ENCODE data around the gene CCNY.

Gene CCNY

DNA sequence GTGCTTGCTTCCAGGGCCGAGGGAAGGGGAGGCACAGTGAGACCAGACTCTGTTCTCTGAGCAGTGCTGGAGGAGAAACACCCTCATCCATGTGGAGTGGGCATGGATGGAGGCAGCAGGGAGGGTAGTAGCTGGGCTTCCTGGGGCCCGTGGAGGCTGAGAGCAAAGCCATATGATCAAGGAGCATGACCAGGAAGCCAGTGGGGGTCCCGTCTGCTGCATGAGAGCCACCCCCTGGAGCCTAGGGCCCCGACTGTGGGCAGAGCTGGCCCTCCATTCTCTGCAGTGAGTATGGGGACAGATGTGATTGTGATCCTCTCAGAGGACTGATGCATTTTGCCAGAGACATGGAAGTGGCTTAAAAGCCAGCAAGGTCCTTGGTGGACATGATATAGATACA is 61.6 kb downstream of the CCNY start:
- no peak for TF ChIP-seq EZH2phosphoT487 (IDR thresholded peaks at IDR 0.05; ENCODE audit: borderline replicate concordance)
- TF ChIP-seq, protein P1, sequence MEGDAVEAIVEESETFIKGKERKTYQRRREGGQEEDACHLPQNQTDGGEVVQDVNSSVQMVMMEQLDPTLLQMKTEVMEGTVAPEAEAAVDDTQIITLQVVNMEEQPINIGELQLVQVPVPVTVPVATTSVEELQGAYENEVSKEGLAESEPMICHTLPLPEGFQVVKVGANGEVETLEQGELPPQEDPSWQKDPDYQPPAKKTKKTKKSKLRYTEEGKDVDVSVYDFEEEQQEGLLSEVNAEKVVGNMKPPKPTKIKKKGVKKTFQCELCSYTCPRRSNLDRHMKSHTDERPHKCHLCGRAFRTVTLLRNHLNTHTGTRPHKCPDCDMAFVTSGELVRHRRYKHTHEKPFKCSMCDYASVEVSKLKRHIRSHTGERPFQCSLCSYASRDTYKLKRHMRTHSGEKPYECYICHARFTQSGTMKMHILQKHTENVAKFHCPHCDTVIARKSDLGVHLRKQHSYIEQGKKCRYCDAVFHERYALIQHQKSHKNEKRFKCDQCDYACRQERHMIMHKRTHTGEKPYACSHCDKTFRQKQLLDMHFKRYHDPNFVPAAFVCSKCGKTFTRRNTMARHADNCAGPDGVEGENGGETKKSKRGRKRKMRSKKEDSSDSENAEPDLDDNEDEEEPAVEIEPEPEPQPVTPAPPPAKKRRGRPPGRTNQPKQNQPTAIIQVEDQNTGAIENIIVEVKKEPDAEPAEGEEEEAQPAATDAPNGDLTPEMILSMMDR (conservative IDR thresholded peaks at IDR 0.05; ENCODE audit: low read length): no peak
- H3K9me3 ChIP-seq (ENCODE audit: insufficient read depth, low read depth, low read length): no peaks in the 10 kb centered on the region
- peaks cover 31% of the 10 kb centered on the region for H4K20me1 ChIP-seq (ENCODE audit: insufficient read depth, low read length, poor library complexity, severe bottlenecking)
- no peaks in the 10 kb centered on the region for H3F3A ChIP-seq (ENCODE audit: low read depth)
- H3K4me1 ChIP-seq (ENCODE audit: insufficient read depth, low read length, poor library complexity, severe bottlenecking): peaks cover 20% of the 10 kb centered on the region
- no peak overlapping the region for H3K9ac ChIP-seq (ENCODE audit: low read depth, low read length, poor library complexity, severe bottlenecking)
- H3K9me2 ChIP-seq (replicated peaks; ENCODE audit: low read depth, low read length): no peaks in the 10 kb centered on the region
- peaks cover 98% of the 10 kb centered on the region for H3K79me2 ChIP-seq (ENCODE audit: insufficient read depth, low read length)
- no peak overlapping the region for H2AFZ ChIP-seq (ENCODE audit: low read length)
- H3K4me3 ChIP-seq (ENCODE audit: low read length, poor library complexity, severe bottlenecking): no peak overlapping the region
- no peak overlapping the region for H3K4me2 ChIP-seq (ENCODE audit: low read depth, low read length, poor library complexity, severe bottlenecking)
- H3K27me3 ChIP-seq (ENCODE audit: insufficient read depth, low read length, poor library complexity, severe bottlenecking): no peaks in the 10 kb centered on the region
- H3K36me3 ChIP-seq (ENCODE audit: insufficient read depth, low read length): no peaks in the 10 kb centered on the region

DNA sequence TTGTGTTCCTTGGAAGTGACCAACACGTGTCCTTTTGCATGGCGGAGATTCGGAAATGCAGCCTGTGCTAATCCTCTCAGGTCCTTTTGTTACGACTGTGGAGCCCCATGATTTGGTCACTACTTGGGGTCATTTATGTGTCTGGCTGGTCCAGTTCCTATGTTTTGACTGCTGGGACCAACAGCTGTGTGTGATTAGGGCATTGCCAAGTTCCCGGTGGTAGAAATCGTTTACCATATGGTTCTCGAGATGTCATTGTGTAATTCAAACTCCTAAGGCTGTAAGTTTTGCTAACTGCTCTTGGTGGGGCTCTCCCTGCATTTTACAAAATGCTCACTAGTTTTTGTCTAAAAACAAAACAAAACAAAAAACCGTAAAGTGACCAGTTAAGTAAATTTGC is 62.0 kb downstream of the CCNY start:
- Histone ChIP-seq H3K4me1 (ENCODE audit: insufficient read depth, low read length, poor library complexity, severe bottlenecking) (peaks cover 20% of the 10 kb centered on the region), H3K79me2 (ENCODE audit: insufficient read depth, low read length) (peaks cover 98% of the 10 kb centered on the region)

DNA sequence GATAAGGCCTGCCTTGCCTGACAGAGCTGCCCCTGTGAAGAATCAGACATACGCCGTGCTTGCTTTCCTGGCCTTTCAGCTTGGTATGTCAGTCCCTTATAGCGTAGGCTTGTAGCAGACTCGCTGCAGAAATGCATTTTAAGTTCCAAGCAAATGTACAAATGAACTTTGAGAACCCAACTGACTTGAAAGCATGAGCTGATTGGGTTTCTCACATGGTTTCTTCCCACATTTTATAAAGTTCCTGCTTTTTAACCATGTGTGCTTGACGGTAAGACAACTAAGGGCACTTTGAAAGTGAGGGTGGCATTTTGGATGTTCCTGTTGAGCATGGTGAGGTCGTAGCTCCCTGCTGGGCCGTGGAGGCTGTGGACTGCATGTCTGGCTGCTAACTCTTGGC is 62.6 kb downstream of the CCNY start:
- no peaks in the 10 kb centered on the region for H3F3A ChIP-seq (ENCODE audit: low read depth)
- peaks cover 98% of the 10 kb centered on the region for H3K79me2 ChIP-seq (ENCODE audit: insufficient read depth, low read length)
- H3K9me3 ChIP-seq (ENCODE audit: insufficient read depth, low read depth, low read length): no peaks in the 10 kb centered on the region
- H3K4me2 ChIP-seq (ENCODE audit: low read depth, low read length, poor library complexity, severe bottlenecking): no peak overlapping the region
- peaks cover 20% of the 10 kb centered on the region for H3K4me1 ChIP-seq (ENCODE audit: insufficient read depth, low read length, poor library complexity, severe bottlenecking)
- no peaks in the 10 kb centered on the region for H3K27me3 ChIP-seq (ENCODE audit: insufficient read depth, low read length, poor library complexity, severe bottlenecking)
- no peaks in the 10 kb centered on the region for H3K9me2 ChIP-seq (replicated peaks; ENCODE audit: low read depth, low read length)
- no peak overlapping the region for H3K4me3 ChIP-seq (ENCODE audit: low read length, poor library complexity, severe bottlenecking)
- H4K20me1 ChIP-seq (ENCODE audit: insufficient read depth, low read length, poor library complexity, severe bottlenecking): peaks cover 27% of the 10 kb centered on the region
- no peak overlapping the region for H2AFZ ChIP-seq (ENCODE audit: low read length)
- H3K36me3 ChIP-seq (ENCODE audit: insufficient read depth, low read length): no peaks in the 10 kb centered on the region
- H3K9ac ChIP-seq (ENCODE audit: low read depth, low read length, poor library complexity, severe bottlenecking): no peak overlapping the region
- TF ChIP-seq, protein P1 (conservative IDR thresholded peaks at IDR 0.05; ENCODE audit: low read length): no peak
- no peak for TF ChIP-seq EZH2phosphoT487 (IDR thresholded peaks at IDR 0.05; ENCODE audit: borderline replicate concordance)

More for the DNA sequence above, 62.0 kb downstream of the CCNY start:
- no peaks in the 10 kb centered on the region for H3K36me3 ChIP-seq (ENCODE audit: insufficient read depth, low read length)
- no peaks in the 10 kb centered on the region for H3F3A ChIP-seq (ENCODE audit: low read depth)
- no peaks in the 10 kb centered on the region for H3K9me3 ChIP-seq (ENCODE audit: insufficient read depth, low read depth, low read length)
- H3K4me2 ChIP-seq (ENCODE audit: low read depth, low read length, poor library complexity, severe bottlenecking): no peak overlapping the region
- peaks cover 31% of the 10 kb centered on the region for H4K20me1 ChIP-seq (ENCODE audit: insufficient read depth, low read length, poor library complexity, severe bottlenecking)
- no peak for TF ChIP-seq EZH2phosphoT487 (IDR thresholded peaks at IDR 0.05; ENCODE audit: borderline replicate concordance)
- TF ChIP-seq, protein P1 (conservative IDR thresholded peaks at IDR 0.05; ENCODE audit: low read length): no peak
- H3K4me3 ChIP-seq (ENCODE audit: low read length, poor library complexity, severe bottlenecking): no peak overlapping the region
- no peaks in the 10 kb centered on the region for H3K9me2 ChIP-seq (replicated peaks; ENCODE audit: low read depth, low read length)
- no peaks in the 10 kb centered on the region for H3K27me3 ChIP-seq (ENCODE audit: insufficient read depth, low read length, poor library complexity, severe bottlenecking)
- no peak overlapping the region for H2AFZ ChIP-seq (ENCODE audit: low read length)
- H3K9ac ChIP-seq (ENCODE audit: low read depth, low read length, poor library complexity, severe bottlenecking): no peak overlapping the region

Measured in Loucy (cell line).